ENCODE data around the gene SEMA4B. TPM values are rescaled to one million over a fixed set of nuclear protein-coding genes. Genes with fewer than 3 reads are reported as not detected.
A peak's percentile ranks its signal among the peaks of the same experiment; 100 is the strongest.
"Not testable (repeated sequence)": the region's sequence is repeated elsewhere in the genome, so short reads cannot be mapped to it uniquely, and the experiment has no call there.

SEMA4B gene
- polyA plus RNA-seq, 4 donors: 35.6 to 54.1 (median 43.2) TPM

GRCh38 chr15:90243943-90244639, 43.0 kb downstream of the SEMA4B start:
- no peak for DNase-seq (ENCODE audit: low read depth in 4 of 4, low spot score in 2 of 4)

- no peak for DNase-seq (ENCODE audit: low read depth in 4 of 4, low spot score in 2 of 4)
These were observed 47.7 kb downstream of the SEMA4B start for GRCh38 chr15:90248789-90249202.

GRCh38 chr15:90249203-90249863, 48.2 kb downstream of the SEMA4B start, which contains the start of gene TTLL13:
TTLL13 (plus strand) TSS chr15:90249556; CDS start chr15:90250631, 1,075 bp downstream.
- DNase-seq (ENCODE audit: low read depth in 4 of 4, low spot score in 2 of 4): peak in 3 of 4 donors; percentile 75 to 84 (median 82)

- no peak for DNase-seq (ENCODE audit: low read depth in 4 of 4, low spot score in 2 of 4)
These were observed 56.6 kb downstream of the SEMA4B start for GRCh38 chr15:90257776-90258175.

- no peak for DNase-seq (ENCODE audit: low read depth in 4 of 4, low spot score in 2 of 4)
These were observed 58.4 kb downstream of the SEMA4B start for GRCh38 chr15:90259524-90259923.

- not testable (repeated sequence) for DNase-seq (ENCODE audit: low read depth in 4 of 4, low spot score in 2 of 4)
These were observed 59.6 kb downstream of the SEMA4B start for GRCh38 chr15:90260731-90261130.

GRCh38 chr15:90261811-90262210, 60.7 kb downstream of the SEMA4B start:
- DNase-seq (ENCODE audit: low read depth in 4 of 4, low spot score in 2 of 4): no peak

- no peak for DNase-seq (ENCODE audit: low read depth in 4 of 4, low spot score in 2 of 4)
These were observed 61.3 kb downstream of the SEMA4B start for GRCh38 chr15:90262426-90262825.

- no peak for DNase-seq (ENCODE audit: low read depth in 4 of 4, low spot score in 2 of 4)
These were observed 63.5 kb downstream of the SEMA4B start for GRCh38 chr15:90264671-90265070.

- peak; percentile 88 to 90 (median 90) for DNase-seq (ENCODE audit: low read depth in 4 of 4, low spot score in 2 of 4)
These were observed 64.3 kb downstream of the SEMA4B start, which contains the start of gene NGRN for GRCh38 chr15:90265271-90266060. NGRN (plus strand) TSS chr15:90265672; CDS start chr15:90265713, 41 bp downstream.

- peak in 1 of 4 donors; percentile 23 for DNase-seq (ENCODE audit: low read depth in 4 of 4, low spot score in 2 of 4)
These were observed 64.9 kb downstream of the SEMA4B start for GRCh38 chr15:90266061-90266431.

- no peak for DNase-seq (ENCODE audit: low read depth in 4 of 4, low spot score in 2 of 4)
These were observed 65.4 kb downstream of the SEMA4B start for GRCh38 chr15:90266485-90266884.

GRCh38 chr15:90268415-90268814, 67.3 kb downstream of the SEMA4B start:
- DNase-seq (ENCODE audit: low read depth in 4 of 4, low spot score in 2 of 4): no peak

GRCh38 chr15:90270502-90271150, 69.5 kb downstream of the SEMA4B start:
- DNase-seq (ENCODE audit: low read depth in 4 of 4, low spot score in 2 of 4): no peak

GRCh38 chr15:90271459-90272166, 70.5 kb downstream of the SEMA4B start:
- DNase-seq (ENCODE audit: low read depth in 4 of 4, low spot score in 2 of 4): no peak

GRCh38 chr15:90278467-90278866, 77.3 kb downstream of the SEMA4B start:
- not testable (repeated sequence) for DNase-seq (ENCODE audit: low read depth in 4 of 4, low spot score in 2 of 4)
